ENCODE measurements around the gene FBLN7. TPM values are rescaled to one million over a fixed set of nuclear protein-coding genes. Genes with fewer than 3 reads are reported as not detected.
"Not testable (repeated sequence)": the region's sequence is repeated elsewhere in the genome, so short reads cannot be mapped to it uniquely, and the experiment has no call there.

Gene FBLN7
- total RNA-seq, 2 donors from 2014 or later: 14.6 to 15.4 TPM

DNA sequence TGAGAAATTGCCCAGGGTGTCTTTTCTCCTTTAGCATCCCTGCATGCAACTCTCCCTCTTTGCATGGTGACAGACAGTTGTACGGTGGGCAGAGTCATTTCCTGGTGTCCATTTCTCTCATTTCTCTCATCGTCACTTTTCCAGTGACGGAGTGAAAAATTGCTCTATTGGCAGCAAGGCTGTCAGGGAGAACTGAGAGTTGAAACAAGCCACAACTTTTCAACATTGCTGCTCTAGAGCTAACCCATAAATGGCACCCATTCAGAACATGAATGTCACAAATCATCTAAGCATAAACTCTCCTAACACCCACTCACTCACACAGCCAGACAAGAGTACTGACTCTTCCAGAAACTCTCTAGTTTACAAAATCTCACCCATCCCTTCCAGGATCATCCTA, 61.0 kb downstream of the FBLN7 start:
- DNase-seq (ENCODE audit: low spot score): no peak

GRCh38 chr2:112201696-112202430, 63.7 kb downstream of the FBLN7 start:
- no peak for DNase-seq (ENCODE audit: low spot score)
- intact Hi-C loops (cut with DNase I): no loop called here

More for the DNA sequence above, 61.0 kb downstream of the FBLN7 start:
- intact Hi-C loops (cut with DNase I): no loop called here

- intact Hi-C loops (cut with DNase I): no loop called here
- DNase-seq (ENCODE audit: low spot score): no peak
Observed at GRCh38 chr2:112204411-112204810, 66.2 kb downstream of the FBLN7 start.

DNA sequence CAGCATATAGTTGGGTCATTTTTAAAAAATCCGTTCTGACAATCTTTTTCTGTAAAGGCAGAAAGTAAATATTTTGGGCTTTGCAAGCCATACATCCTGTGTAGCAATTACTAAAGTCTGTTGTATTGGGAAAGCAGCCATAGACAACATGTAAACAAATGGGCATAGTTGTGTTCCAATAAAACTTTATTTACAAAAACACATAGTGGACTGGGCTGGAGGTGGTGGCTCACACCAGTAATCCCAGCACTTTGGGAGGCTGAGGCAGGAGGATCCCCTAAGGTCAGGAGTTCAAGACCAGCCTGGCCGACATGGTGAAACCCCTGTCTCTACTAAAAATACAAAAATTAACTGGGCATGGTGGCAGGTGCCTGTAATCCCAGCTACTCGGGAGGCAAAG, 69.7 kb downstream of the FBLN7 start:
- intact Hi-C loops (cut with DNase I); DNase-seq (ENCODE audit: low spot score): not testable (repeated sequence)

- intact Hi-C loops (cut with DNase I): no loop called here
- no peak for DNase-seq (ENCODE audit: low spot score)
Observed at GRCh38 chr2:112216167-112216566, 78.0 kb downstream of the FBLN7 start.

DNA sequence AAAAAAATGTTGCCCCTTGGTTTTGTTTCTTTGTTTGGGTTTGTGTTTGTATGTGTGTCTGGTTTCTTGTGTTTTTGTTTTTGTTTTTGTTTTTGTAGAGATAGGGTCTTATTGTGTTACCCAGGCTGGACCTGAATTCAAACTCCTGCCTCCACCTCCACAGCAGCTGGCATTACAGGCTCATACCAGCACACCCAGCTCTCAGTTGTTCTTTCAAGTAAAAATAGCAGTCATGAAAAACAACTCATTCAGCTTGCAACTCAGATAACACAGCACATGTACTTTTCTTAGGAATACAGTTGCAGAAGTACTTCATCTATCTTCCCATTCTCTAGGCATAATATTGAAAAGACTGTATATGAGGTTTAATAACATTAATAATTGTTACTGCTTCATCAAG, 79.7 kb downstream of the FBLN7 start:
- intact Hi-C loops (cut with DNase I): no loop called here
- DNase-seq (ENCODE audit: low spot score): no peak

- intact Hi-C loops (cut with DNase I): no loop called here
- DNase-seq (ENCODE audit: low spot score): no peak
Observed at GRCh38 chr2:112220186-112220585, 82.0 kb downstream of the FBLN7 start.

DNA sequence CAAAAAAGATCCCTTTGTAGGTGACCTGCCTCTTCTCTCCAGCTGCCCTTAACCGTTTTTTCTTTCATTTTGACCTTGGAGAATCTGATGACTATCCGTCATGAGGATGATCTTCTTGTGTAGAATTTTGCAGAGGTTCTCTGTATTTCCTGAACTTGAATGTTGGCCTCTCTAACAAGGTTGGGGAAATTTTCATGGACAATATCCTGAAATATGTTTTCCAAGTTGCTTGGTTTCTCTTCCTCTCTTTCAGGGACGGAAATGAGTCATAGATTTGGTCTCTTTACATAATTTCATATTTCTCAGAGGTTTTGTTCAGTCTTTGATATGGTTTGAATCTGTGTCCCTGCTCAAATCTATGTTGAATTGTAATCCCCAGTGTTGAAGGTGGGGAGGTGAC, 82.6 kb downstream of the FBLN7 start:
- intact Hi-C loops (cut with DNase I): no loop called here
- DNase-seq (ENCODE audit: low spot score): no peak

GRCh38 chr2:112229348-112229747, 91.2 kb downstream of the FBLN7 start:
- DNase-seq (ENCODE audit: low spot score): no peak
- intact Hi-C loops (cut with DNase I): no loop called here

GRCh38 chr2:112230371-112230770, 92.2 kb downstream of the FBLN7 start:
- no peak for DNase-seq (ENCODE audit: low spot score)
- intact Hi-C loops (cut with DNase I): no loop called here

Other genes starting within 250 kb of the FBLN7 start
- gene MERTK, start 239.8 kb upstream of the FBLN7 start, total RNA-seq: 10 to 100 TPM; 34.2 to 37.5 TPM
- gene TMEM87B, start 83.1 kb upstream of the FBLN7 start, total RNA-seq: 10 to 100 TPM; 28.3 to 42.7 TPM
- gene ZC3H8, start 116.7 kb downstream of the FBLN7 start, total RNA-seq: 1 to 10 TPM; 6.0 to 8.1 TPM
- gene ZC3H6, start 137.2 kb downstream of the FBLN7 start, total RNA-seq: 10 to 100 TPM; 16.3 to 17.0 TPM

Data from posterior vena cava (tissue), 2 donors.